SK-N-MC (cell line): ENCODE results near the gene HELZ.

Experiments
- DNase-seq: peaks from one replicate; pipeline ENCODE4 v3.0.0-alpha.2; 2011; ENCODE audit warnings: low read depth, low spot score
- H3K27ac ChIP-seq: fragments of 200-600 bp; sonication (generic); 2 replicates; pipeline ENCODE4 v1.5.1; 2016; ENCODE audit warnings: mixed run types
- H3K36me3 ChIP-seq: fragments of 200-600 bp; sonication (generic); 2 replicates; pipeline ENCODE4 v1.6.1; 2017; ENCODE audit warnings: antibody characterized with exemption, low read length, mixed read lengths; ENCODE audit not compliant: insufficient read depth
- H3K4me3 ChIP-seq: fragments of 200-600 bp; sonication (generic); 2 replicates; pipeline ENCODE4 v1.5.1; 2016
- H3K9ac ChIP-seq: fragments of 200-600 bp; sonication (generic); 2 replicates; pipeline ENCODE4 v1.8.0; 2017; ENCODE audit warnings: mixed run types, mixed read lengths; ENCODE audit not compliant: insufficient read length
- H3K9me3 ChIP-seq: fragments of 200-600 bp; sonication (generic); 2 replicates; pipeline ENCODE4 v1.6.1; 2017; ENCODE audit warnings: low read depth, mild to moderate bottlenecking, antibody characterized with exemption, low read length, moderate library complexity, mixed read lengths
- EZH2 ChIP-seq: fragments of 200-600 bp; sonication (generic); IDR thresholded peaks from one replicate; pipeline ENCODE4 v1.6.1; 2017; ENCODE audit warnings: antibody characterized with exemption
- FOXP2 ChIP-seq: optimal IDR thresholded peaks from 2 replicates; pipeline ENCODE3; 2011; ENCODE audit warnings: mild to moderate bottlenecking, moderate library complexity; ENCODE audit not compliant: insufficient read depth; ENCODE audit errors: extremely low read length, control extremely low read depth
- POLR2AphosphoS5 ChIP-seq: IDR thresholded peaks from 2 replicates; pipeline ENCODE4 v1.6.1; 2012; ENCODE audit warnings: mild to moderate bottlenecking, low read depth, low read length, borderline replicate concordance

The HELZ gene

DNA sequence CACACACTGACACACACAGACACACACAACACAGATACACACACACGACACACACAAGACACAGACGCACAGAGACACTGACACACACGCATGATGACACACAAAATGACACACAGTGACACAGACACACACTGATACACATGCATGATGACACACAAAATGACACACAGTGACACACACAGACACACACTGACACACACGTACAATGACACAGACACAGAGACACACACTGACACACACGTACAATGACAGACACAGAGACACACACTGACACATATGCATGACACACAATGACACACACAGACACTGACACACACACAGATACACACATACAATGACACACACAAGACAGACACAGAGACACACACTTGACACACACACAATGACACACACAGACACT lies 190.4 kb downstream of the HELZ start:
- Histone ChIP-seq H3K9me3 (no peaks in the 10 kb centered on the region), H3K36me3 (no peaks in the 10 kb centered on the region), H3K4me3 (no peak overlapping the region), H3K9ac (no peak overlapping the region), H3K27ac (no peak overlapping the region)
- TF ChIP-seq EZH2: no peak
- TF ChIP-seq POLR2AphosphoS5: no peak
- TF ChIP-seq FOXP2: no peak
- no peak for DNase-seq

- H3K36me3 ChIP-seq: no peaks in the 10 kb centered on the region
- no peak overlapping the region for H3K9ac ChIP-seq
- H3K4me3 ChIP-seq: no peak overlapping the region
- DNase-seq: no peak
- TF ChIP-seq EZH2: no peak
- no peak for TF ChIP-seq POLR2AphosphoS5
- TF ChIP-seq FOXP2: no peak
- no peak overlapping the region for H3K27ac ChIP-seq
- H3K9me3 ChIP-seq: peaks cover 2% of the 10 kb centered on the region; the same call in 1 of the 2 replicates
These were observed 190.9 kb downstream of the HELZ start for GRCh38 chr17:67054011-67054591.

- H3K36me3 ChIP-seq: no peaks in the 10 kb centered on the region
- no peak for TF ChIP-seq EZH2
- TF ChIP-seq POLR2AphosphoS5: no peak
- no peak for TF ChIP-seq FOXP2
- H3K4me3 ChIP-seq: no peak overlapping the region
- H3K9me3 ChIP-seq: peaks cover 8% of the 10 kb centered on the region; the same call in 1 of the 2 replicates
- DNase-seq: no peak
- H3K9ac ChIP-seq: no peak overlapping the region
- no peak overlapping the region for H3K27ac ChIP-seq
These were observed 191.5 kb downstream of the HELZ start for GRCh38 chr17:67053438-67054000.

- no peak for TF ChIP-seq FOXP2
- no peak for TF ChIP-seq POLR2AphosphoS5
- TF ChIP-seq EZH2: no peak
These were observed 192.1 kb downstream of the HELZ start for GRCh38 chr17:67052720-67053437.

GRCh38 chr17:67051837-67052236 lies 193.2 kb downstream of the HELZ start:
- H3K9ac ChIP-seq: no peak overlapping the region
- DNase-seq: no peak
- TF ChIP-seq EZH2: no peak
- TF ChIP-seq POLR2AphosphoS5: no peak
- TF ChIP-seq FOXP2: no peak
- H3K9me3 ChIP-seq: peaks cover 8% of the 10 kb centered on the region; the same call in 1 of the 2 replicates
- H3K27ac ChIP-seq: no peak overlapping the region
- H3K4me3 ChIP-seq: no peak overlapping the region
- no peaks in the 10 kb centered on the region for H3K36me3 ChIP-seq

More at GRCh38 chr17:67052720-67053437, 192.1 kb downstream of the HELZ start:
- Histone ChIP-seq H3K36me3 (no peaks in the 10 kb centered on the region), H3K9me3 (peaks cover 8% of the 10 kb centered on the region; the same call in 1 of the 2 replicates), H3K4me3 (no peak overlapping the region), H3K9ac (no peak overlapping the region), H3K27ac (no peak overlapping the region)
- no peak for DNase-seq

GRCh38 chr17:67051155-67051538 lies 193.8 kb downstream of the HELZ start:
- Histone ChIP-seq H3K27ac (no peak overlapping the region), H3K4me3 (no peak overlapping the region), H3K9ac (no peak overlapping the region), H3K36me3 (no peaks in the 10 kb centered on the region), H3K9me3 (peaks cover 8% of the 10 kb centered on the region; the same call in 1 of the 2 replicates)
- no peak for TF ChIP-seq FOXP2
- TF ChIP-seq POLR2AphosphoS5: no peak
- no peak for TF ChIP-seq EZH2
- no peak for DNase-seq

DNA sequence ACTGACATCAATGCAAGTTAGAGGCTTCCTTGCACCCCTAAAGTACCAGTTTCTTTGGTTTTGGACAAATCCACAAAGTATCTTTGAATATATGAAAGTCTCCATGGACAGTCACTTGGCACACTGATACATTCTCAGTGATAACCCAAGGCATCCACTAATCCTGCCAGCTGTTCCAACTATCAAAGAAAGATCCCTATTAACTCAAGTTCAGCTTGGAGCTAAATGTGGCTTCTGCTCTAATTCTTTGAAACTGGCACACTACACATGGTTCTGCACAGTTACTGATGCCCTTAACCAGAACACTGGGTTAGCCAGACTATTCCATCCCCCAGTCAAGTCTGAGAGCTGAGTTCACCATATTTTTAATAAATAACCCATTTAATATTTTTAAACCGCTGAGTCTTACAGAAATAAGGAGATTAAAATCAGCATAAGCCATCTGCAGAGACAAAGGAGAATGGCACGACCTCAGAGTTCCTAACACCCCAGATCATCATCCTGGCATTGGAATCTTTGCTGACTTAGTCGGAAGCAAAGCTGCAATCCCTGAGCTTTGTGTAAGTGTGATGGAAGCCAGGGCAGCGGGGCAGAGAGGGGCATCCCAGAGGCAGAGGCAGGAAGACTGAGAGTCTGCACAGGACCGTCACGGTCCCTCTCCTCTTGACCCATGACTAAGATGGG lies 194.4 kb downstream of the HELZ start:
- Histone ChIP-seq H3K27ac (no peak overlapping the region), H3K36me3 (no peaks in the 10 kb centered on the region), H3K4me3 (no peak overlapping the region), H3K9me3 (peaks cover 8% of the 10 kb centered on the region; the same call in 1 of the 2 replicates), H3K9ac (no peak overlapping the region)
- no peak for TF ChIP-seq EZH2
- no peak for TF ChIP-seq POLR2AphosphoS5
- TF ChIP-seq FOXP2: no peak
- no peak for DNase-seq

DNA sequence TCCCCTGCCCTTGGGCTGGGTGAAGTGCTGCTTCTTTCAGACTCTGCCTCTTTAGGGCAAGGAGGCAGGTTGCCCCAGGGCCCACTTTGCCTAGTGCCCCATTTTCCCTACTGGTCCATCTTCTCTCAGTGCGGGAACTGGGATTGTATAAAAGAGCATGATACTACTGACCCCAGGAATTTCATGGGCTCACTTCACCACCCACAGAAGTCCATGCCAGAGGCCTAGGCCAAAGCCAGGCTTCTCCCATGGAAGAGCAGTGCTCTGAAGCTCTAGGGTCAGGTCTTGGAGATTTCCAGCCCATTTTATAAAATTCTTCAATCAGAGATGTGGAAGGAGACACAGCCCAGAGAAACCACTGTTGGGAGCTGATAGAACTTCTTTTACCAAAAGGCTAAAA lies 194.9 kb downstream of the HELZ start:
- no peak for DNase-seq
- Histone ChIP-seq H3K36me3 (no peaks in the 10 kb centered on the region), H3K4me3 (no peak overlapping the region), H3K9ac (no peak overlapping the region), H3K27ac (no peak overlapping the region), H3K9me3 (peaks cover 8% of the 10 kb centered on the region; the same call in 1 of the 2 replicates)
- TF ChIP-seq POLR2AphosphoS5 (no peak), FOXP2 (no peak), EZH2 (no peak)
